Amygdala (tissue), 56 donors: ENCODE data around the gene NQO2.
"Not testable (repeated sequence)": the region's sequence is repeated elsewhere in the genome, so short reads cannot be mapped to it uniquely, and the experiment has no call there.

Experiments used
- DNase-seq, 56 donors: peaks; one replicate each; lab custom pipeline; 2025; lab: John Stamatoyannopoulos, UW

The NQO2 gene

GRCh38 chr6:2969549-2969948, 30.1 kb upstream of the NQO2 start:
- no peak for DNase-seq

- DNase-seq: no peak
Measured at GRCh38 chr6:2970034-2970685, 29.5 kb upstream of the NQO2 start.

GRCh38 chr6:2970753-2971419, 28.8 kb upstream of the NQO2 start:
- DNase-seq: peak in 42 of 56 donors; percentile 36 to 85 (median 72)

GRCh38 chr6:2971420-2972218, 28.1 kb upstream of the NQO2 start, which contains the start of gene SERPINB6:
Gene SERPINB6 (minus strand): TSS chr6:2971567. CDS start chr6:2959332, 12,235 bp downstream.
- DNase-seq: peak in 55 of 56 donors; percentile 25 to 85 (median 69)

GRCh38 chr6:2972219-2972487, 27.5 kb upstream of the NQO2 start:
- DNase-seq: not testable (repeated sequence)

- DNase-seq: not testable (repeated sequence)
Measured at GRCh38 chr6:2972685-2973084, 27.0 kb upstream of the NQO2 start.

- DNase-seq: not testable (repeated sequence)
Measured at GRCh38 chr6:2973180-2973579, 26.5 kb upstream of the NQO2 start.

- no peak for DNase-seq
Measured at GRCh38 chr6:2973676-2974075, 26.0 kb upstream of the NQO2 start.

- DNase-seq: no peak
Measured at GRCh38 chr6:2976060-2976459, 23.6 kb upstream of the NQO2 start.

- no peak for DNase-seq
Measured at GRCh38 chr6:2976571-2977085, 23.1 kb upstream of the NQO2 start.

- DNase-seq: no peak
Measured at GRCh38 chr6:2977290-2977689, 22.4 kb upstream of the NQO2 start.

GRCh38 chr6:2977799-2978590, 21.7 kb upstream of the NQO2 start:
- no peak for DNase-seq

- no peak for DNase-seq
Measured at GRCh38 chr6:2978923-2979322, 20.8 kb upstream of the NQO2 start.

GRCh38 chr6:2979819-2980464, 19.8 kb upstream of the NQO2 start:
- DNase-seq: no peak

- no peak for DNase-seq
Measured at GRCh38 chr6:2980465-2980855, 19.2 kb upstream of the NQO2 start.

- no peak for DNase-seq
Measured at GRCh38 chr6:2982426-2983117, 17.1 kb upstream of the NQO2 start.

- DNase-seq: no peak
Measured at GRCh38 chr6:2984738-2985406, 14.8 kb upstream of the NQO2 start.

GRCh38 chr6:2986722-2987221, 12.9 kb upstream of the NQO2 start:
- no peak for DNase-seq

GRCh38 chr6:2988094-2988425, 11.6 kb upstream of the NQO2 start:
- DNase-seq: no peak
